Endothelial cell of umbilical vein (primary cell): ENCODE results near the gene CXCL3.

Experiments
- CTCF ChIP-seq, 2 donors: IDR thresholded peaks; 1 replicate in 1 of 2; 2 replicates in 1 of 2; pipeline ENCODE4 v1.5.1; 2011; ENCODE audit warnings: low read length in 2 of 2, mild to moderate bottlenecking in 2 of 2, moderate library complexity in 2 of 2, control low read depth in 1 of 2, inconsistent platforms in 1 of 2, low read depth in 1 of 2; ENCODE audit not compliant: insufficient read depth in 1 of 2; ENCODE audit errors: extremely low read depth in 1 of 2
- EZH2 ChIP-seq: IDR thresholded peaks from 2 replicates; pipeline ENCODE4 v1.6.1; 2012; ENCODE audit warnings: borderline replicate concordance, low read depth, mild to moderate bottlenecking, moderate library complexity, low read length, inconsistent platforms; ENCODE audit not compliant: severe bottlenecking
- POLR2A ChIP-seq: IDR thresholded peaks from 2 replicates; pipeline ENCODE4 v1.6.1; 2012; ENCODE audit warnings: low read depth, mild to moderate bottlenecking, control low read depth, low read length
- POLR2AphosphoS5 ChIP-seq: IDR thresholded peaks from 2 replicates; pipeline ENCODE4 v1.6.1; 2012; ENCODE audit warnings: low read depth, mild to moderate bottlenecking, control low read depth, low read length, moderate library complexity; ENCODE audit not compliant: insufficient read depth
- TF ChIP-seq, protein P1 (sequence below): IDR thresholded peaks from 2 replicates; pipeline ENCODE4 v1.6.1; 2011; ENCODE audit not compliant: insufficient read depth, insufficient read length

- TF ChIP-seq POLR2AphosphoS5 (no peak), CTCF (IDR thresholded peaks at IDR 0.05; ENCODE audit: extremely low read depth in 1 of 2, insufficient read depth in 1 of 2, low read depth in 1 of 2, low read length in 2 of 2) (no peak), POLR2A (no peak), EZH2 (no peak)
- TF ChIP-seq, protein P1, sequence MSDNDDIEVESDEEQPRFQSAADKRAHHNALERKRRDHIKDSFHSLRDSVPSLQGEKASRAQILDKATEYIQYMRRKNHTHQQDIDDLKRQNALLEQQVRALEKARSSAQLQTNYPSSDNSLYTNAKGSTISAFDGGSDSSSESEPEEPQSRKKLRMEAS, result no peak
These were observed 8.2 kb downstream of the CXCL3 start for GRCh38 chr4:74030285-74030684.
